A549 (cell line): ENCODE measurements around the gene OVAAL.

Source experiments
- CTCF ChIP-seq: fragments of >200 bp; sonication (Bioruptor Twin); formaldehyde crosslinking; IDR thresholded peaks from 3 replicates; pipeline ENCODE4 v1.5.1; 2016
- EHF ChIP-seq: fragments of 250-450 bp; sonication (Bioruptor Pico); IDR thresholded peaks from 2 replicates; pipeline ENCODE4 v1.5.0; 2020; ENCODE audit warnings: mild to moderate bottlenecking
- POLR2A ChIP-seq: IDR thresholded peaks from 2 replicates; pipeline ENCODE4 v1.6.1; 2012; ENCODE audit warnings: mild to moderate bottlenecking, low read length
- RAD21 ChIP-seq, 2 experiments: fragments of >200 bp in 1 of 2; sonication (Bioruptor Twin) in 1 of 2; formaldehyde crosslinking in 1 of 2; IDR thresholded peaks in 1 of 2; conservative IDR thresholded peaks in 1 of 2; 2 replicates in 1 of 2; 3 replicates in 1 of 2; pipeline ENCODE4 v1.6.1; 2012 to 2018; ENCODE audit warnings: inconsistent platforms in 1 of 2
- RNF2 ChIP-seq: fragments of 200-600 bp; sonication (generic); IDR thresholded peaks from 2 replicates; pipeline ENCODE4 v1.6.1; 2016; ENCODE audit warnings: low read depth, mild to moderate bottlenecking, antibody characterized with exemption, moderate library complexity, borderline replicate concordance
- TF ChIP-seq, protein P1 (sequence below): IDR thresholded peaks from 2 replicates; pipeline ENCODE4 v1.6.1; 2012

- TF ChIP-seq EHF (CRISPR knock-in tag) (no peak), POLR2A (no peak), RAD21 (conservative IDR thresholded peaks at IDR 0.05 in 1 of 2, IDR thresholded peaks at IDR 0.05 in 1 of 2) (no peak), CTCF (no peak), RNF2 (no peak)
- TF ChIP-seq, protein P1, sequence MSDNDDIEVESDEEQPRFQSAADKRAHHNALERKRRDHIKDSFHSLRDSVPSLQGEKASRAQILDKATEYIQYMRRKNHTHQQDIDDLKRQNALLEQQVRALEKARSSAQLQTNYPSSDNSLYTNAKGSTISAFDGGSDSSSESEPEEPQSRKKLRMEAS = no peak
Observed at GRCh38 chr1:180565121-180565871, 6.5 kb downstream of the OVAAL start.
